Measurements from ENCODE around the gene GRAMD2A.

DNA sequence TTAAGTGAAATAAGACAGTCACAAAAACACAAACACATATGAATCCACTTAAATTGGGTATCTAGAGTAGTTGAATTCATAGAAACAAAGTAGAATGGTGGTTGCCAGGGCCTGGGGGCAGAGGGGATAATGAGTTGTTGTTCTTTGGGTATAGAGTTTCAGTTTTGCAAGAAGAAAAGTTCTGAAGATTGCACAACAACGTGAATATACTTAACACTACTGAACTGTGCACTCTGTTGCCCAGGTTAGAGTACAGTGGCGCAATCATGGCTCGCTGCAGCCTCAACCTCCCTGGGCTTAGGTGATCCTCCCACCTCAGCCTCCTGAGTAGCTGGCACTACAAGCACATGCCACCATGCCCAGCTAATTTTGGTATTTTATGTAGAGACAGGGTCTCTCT, 14.9 kb downstream of the GRAMD2A start:
- TF ChIP-seq CTCF (IDR thresholded peaks at IDR 0.05) (no peak), POLR2A (IDR thresholded peaks at IDR 0.05) (no peak)
